Fibroblast of lung (primary cell): ENCODE data around the gene CSK.

Experiments used
- EZH2 ChIP-seq: IDR thresholded peaks from 2 replicates; pipeline ENCODE4 v1.5.1; 2012; ENCODE audit warnings: low read length, control low read depth, mild to moderate bottlenecking; ENCODE audit errors: missing control alignments
- TF ChIP-seq, protein P1 (sequence below), 2 donors: IDR thresholded peaks in 1 of 2; conservative IDR thresholded peaks in 1 of 2; 1 replicate in 1 of 2; 2 replicates in 1 of 2; pipeline ENCODE4 v1.5.1; 2011 to 2012; ENCODE audit warnings: low read length in 2 of 2, control low read depth in 1 of 2, inconsistent platforms in 1 of 2, low read depth in 1 of 2, mild to moderate bottlenecking in 1 of 2

DNA sequence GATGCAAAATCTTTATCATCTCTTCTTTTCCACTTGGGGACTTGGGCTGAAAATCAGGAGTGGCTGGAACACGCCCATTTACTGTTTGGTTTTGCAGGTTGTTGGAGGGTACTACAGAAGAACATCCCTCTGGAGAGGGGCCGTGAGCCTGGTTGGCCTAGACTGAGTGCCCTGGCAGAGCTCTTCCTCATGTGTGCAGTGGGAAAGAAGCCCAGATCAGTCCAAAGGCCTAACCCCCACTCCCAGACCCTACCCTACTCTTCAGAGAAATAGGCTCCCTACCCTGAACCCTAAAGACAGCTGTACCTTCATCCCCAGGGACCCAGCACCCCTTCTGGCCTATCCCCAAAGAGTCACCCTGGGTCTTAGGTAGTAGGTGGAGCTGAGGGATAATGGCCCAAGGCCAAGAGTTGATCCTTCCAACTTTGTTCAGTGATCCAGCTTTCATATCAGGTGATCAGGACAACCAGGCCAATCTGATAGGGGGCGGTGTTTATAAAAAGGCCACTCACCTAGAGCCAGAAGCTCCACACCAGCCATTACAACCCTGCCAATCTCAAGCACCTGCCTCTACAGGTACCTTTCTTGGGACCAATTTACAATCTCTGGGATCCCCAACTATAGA, 33.4 kb upstream of the CSK start, which contains the start of gene CYP1A2:
- TF ChIP-seq, protein P1, sequence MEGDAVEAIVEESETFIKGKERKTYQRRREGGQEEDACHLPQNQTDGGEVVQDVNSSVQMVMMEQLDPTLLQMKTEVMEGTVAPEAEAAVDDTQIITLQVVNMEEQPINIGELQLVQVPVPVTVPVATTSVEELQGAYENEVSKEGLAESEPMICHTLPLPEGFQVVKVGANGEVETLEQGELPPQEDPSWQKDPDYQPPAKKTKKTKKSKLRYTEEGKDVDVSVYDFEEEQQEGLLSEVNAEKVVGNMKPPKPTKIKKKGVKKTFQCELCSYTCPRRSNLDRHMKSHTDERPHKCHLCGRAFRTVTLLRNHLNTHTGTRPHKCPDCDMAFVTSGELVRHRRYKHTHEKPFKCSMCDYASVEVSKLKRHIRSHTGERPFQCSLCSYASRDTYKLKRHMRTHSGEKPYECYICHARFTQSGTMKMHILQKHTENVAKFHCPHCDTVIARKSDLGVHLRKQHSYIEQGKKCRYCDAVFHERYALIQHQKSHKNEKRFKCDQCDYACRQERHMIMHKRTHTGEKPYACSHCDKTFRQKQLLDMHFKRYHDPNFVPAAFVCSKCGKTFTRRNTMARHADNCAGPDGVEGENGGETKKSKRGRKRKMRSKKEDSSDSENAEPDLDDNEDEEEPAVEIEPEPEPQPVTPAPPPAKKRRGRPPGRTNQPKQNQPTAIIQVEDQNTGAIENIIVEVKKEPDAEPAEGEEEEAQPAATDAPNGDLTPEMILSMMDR (conservative IDR thresholded peaks at IDR 0.05 in 1 of 2, IDR thresholded peaks at IDR 0.05 in 1 of 2; ENCODE audit: low read depth in 1 of 2, low read length in 2 of 2) = no peak
- TF ChIP-seq EZH2 = no peak
